GM18505 (cell line): ENCODE measurements around the gene ACTL9.
"Not testable (repeated sequence)": the region's sequence is repeated elsewhere in the genome, so short reads cannot be mapped to it uniquely, and the experiment has no call there.

ENCODE experiments used
- ATAC-seq: cut with Tn5 transposase; IDR thresholded peaks from one replicate; pipeline ENCODE4 v1.9.1; 2021; ENCODE audit not compliant: unreplicated experiment
- POLR2A ChIP-seq: IDR thresholded peaks from 4 replicates; pipeline ENCODE4 v1.6.1; 2011; ENCODE audit warnings: borderline replicate concordance; ENCODE audit not compliant: insufficient read depth, insufficient read length; ENCODE audit errors: extremely low read depth

ACTL9 gene, protein sequence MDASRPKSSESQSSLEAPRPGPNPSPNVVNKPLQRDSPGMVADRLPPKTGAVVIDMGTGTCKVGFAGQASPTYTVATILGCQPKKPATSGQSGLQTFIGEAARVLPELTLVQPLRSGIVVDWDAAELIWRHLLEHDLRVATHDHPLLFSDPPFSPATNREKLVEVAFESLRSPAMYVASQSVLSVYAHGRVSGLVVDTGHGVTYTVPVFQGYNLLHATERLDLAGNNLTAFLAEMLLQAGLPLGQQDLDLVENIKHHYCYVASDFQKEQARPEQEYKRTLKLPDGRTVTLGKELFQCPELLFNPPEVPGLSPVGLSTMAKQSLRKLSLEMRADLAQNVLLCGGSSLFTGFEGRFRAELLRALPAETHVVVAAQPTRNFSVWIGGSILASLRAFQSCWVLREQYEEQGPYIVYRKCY

GRCh38 chr19:8698433-8699063, at the start of gene ACTL9:
Gene ACTL9, minus strand, starts transcription at chr19:8698795. Its CDS starts 94 bp downstream, at chr19:8698701.
- ATAC-seq = no peak
- no peak for TF ChIP-seq POLR2A

GRCh38 chr19:8739291-8740065, 40.9 kb upstream of the ACTL9 start:
- not testable (repeated sequence) for ATAC-seq

DNA sequence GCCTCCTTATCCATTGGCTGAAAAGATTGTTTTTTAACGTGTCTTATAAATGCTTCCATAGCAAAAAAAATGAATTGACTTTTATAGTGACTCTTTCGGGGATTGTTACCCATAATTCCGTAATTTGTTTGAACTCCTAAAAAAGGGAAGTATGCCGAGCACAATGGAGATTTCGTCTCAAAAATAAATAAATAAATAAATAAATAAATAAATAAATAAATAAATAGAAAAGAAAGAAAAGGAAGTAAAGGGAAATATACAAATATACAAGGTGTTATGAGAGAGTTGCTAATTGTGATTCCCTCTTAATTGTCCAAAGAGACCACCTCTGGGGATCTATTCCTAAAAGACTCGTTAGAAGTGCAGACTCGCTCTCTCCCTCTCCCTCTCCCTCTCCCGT, 39.8 kb upstream of the ACTL9 start:
- TF ChIP-seq POLR2A = no peak

GRCh38 chr19:8731428-8732169, 33.0 kb upstream of the ACTL9 start:
- ATAC-seq = no peak
- TF ChIP-seq POLR2A = no peak

More for the DNA sequence above, 39.8 kb upstream of the ACTL9 start:
- no peak for ATAC-seq

GRCh38 chr19:8724276-8724675, 25.7 kb upstream of the ACTL9 start:
- ATAC-seq = no peak
- TF ChIP-seq POLR2A = no peak

- TF ChIP-seq POLR2A = no peak
- ATAC-seq = no peak
Observed at GRCh38 chr19:8722032-8722431, 23.4 kb upstream of the ACTL9 start.

- ATAC-seq = no peak
- TF ChIP-seq POLR2A = no peak
Observed at GRCh38 chr19:8721334-8721733, 22.7 kb upstream of the ACTL9 start, which contains the start of gene OR2Z1. Gene OR2Z1, plus strand, starts transcription at chr19:8721634. Its CDS starts 9,395 bp downstream, at chr19:8731029.

GRCh38 chr19:8710337-8710736, 11.7 kb upstream of the ACTL9 start:
- ATAC-seq = not testable (repeated sequence)

DNA sequence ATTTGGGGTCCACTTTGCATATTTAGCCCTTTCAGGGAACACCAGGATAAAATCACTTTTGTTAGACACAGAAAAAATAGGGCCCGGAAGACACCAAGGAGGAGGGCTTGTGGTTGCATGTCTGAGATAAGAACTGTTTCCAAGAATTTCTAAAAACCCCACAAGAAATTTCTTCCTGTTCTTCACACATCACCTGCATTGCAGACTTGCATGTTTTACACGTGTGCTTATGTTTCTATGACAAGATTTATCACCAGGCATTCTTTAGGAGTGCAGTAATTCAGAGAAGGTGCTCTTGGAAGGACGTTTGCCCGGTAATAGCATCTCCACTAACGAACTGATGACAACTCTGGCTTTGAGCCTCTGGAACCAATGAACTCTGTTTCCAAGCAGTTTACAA, 7.1 kb upstream of the ACTL9 start:
- ATAC-seq = no peak
- no peak for TF ChIP-seq POLR2A

- ATAC-seq = not testable (repeated sequence)
Observed at GRCh38 chr19:8705304-8705703, 6.7 kb upstream of the ACTL9 start.

DNA sequence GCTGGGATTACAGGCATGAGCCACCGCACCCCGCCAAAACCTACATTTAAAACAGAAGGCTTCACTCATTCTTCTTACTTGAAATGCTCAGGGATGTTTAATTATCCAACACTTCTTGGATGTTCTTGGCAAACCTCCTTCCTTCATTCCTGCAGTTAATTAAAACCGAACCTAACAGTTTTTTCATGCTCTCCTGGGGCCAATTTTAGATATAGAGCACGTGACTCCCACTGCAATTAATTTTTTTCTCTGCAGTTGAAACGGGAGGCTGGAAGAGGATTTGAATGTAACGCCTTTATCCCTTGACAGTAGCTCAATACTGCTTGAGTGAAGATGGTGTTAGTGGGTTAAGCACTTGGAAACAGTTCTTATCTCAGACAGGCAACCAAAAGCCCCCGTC, 4.6 kb upstream of the ACTL9 start:
- TF ChIP-seq POLR2A = no peak
- no peak for ATAC-seq

GRCh38 chr19:8702350-8702749, 3.8 kb upstream of the ACTL9 start:
- ATAC-seq = no peak
- no peak for TF ChIP-seq POLR2A

DNA sequence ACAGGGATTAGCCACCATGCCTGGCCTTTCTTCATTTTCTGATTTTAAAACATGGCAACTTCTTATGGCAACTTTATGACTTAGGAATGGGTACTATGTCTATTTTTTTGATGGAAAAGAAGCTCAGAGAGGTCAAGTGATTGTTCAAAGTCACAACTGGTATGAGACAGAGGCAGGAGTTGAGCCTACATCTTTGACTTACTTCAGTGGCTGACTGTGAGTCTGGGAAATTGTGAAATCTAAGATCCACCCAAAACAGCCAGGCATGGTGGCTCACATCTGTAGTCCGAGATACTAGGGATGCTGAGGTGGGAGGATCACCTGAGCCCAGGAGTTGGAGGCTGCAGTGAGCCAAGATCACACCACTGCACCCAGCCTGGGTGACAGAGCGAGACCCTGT, 2.4 kb upstream of the ACTL9 start:
- TF ChIP-seq POLR2A = no peak

More for the DNA sequence above, 2.4 kb upstream of the ACTL9 start:
- no peak for ATAC-seq
